HG03045 (cell line): ENCODE data around the gene DYSF.
"Not testable (repeated sequence)": the region's sequence is repeated elsewhere in the genome, so short reads cannot be mapped to it uniquely, and the experiment has no call there.

Experiments used
- ATAC-seq: cut with Tn5 transposase; IDR thresholded peaks from one replicate; pipeline ENCODE4 v1.9.1; 2021; ENCODE audit warnings: mild to moderate bottlenecking, moderate library complexity; ENCODE audit not compliant: unreplicated experiment

The DYSF gene

DNA sequence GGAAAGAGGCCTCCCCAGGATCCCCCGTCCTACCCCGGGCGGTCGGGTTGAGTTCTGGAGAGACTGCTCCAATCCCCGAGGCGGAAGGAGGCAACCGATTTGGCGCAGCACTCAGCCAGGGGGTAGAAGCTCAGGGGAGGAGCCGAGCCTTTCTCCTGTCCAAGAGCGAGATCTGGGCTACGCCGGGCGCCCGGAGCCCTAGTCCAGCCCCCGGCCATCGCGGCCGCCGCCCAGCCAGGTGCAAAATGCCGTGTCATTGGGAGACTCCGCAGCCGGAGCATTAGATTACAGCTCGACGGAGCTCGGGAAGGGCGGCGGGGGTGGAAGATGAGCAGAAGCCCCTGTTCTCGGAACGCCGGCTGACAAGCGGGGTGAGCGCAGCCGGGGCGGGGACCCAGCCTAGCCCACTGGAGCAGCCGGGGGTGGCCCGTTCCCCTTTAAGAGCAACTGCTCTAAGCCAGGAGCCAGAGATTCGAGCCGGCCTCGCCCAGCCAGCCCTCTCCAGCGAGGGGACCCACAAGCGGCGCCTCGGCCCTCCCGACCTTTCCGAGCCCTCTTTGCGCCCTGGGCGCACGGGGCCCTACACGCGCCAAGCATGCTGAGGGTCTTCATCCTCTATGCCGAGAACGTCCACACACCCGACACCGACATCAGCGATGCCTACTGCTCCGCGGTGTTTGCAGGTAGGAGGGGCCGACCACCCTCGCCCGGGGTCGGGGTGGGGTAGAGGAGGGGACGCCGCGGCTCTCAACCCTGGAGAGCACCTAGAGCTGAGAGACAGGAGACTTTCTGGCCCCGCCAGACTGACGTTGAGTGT, at the start of gene DYSF:
TSS of gene DYSF (plus strand) at position 158 of the 817 bp plus-strand sequence.
- no peak for ATAC-seq

DNA sequence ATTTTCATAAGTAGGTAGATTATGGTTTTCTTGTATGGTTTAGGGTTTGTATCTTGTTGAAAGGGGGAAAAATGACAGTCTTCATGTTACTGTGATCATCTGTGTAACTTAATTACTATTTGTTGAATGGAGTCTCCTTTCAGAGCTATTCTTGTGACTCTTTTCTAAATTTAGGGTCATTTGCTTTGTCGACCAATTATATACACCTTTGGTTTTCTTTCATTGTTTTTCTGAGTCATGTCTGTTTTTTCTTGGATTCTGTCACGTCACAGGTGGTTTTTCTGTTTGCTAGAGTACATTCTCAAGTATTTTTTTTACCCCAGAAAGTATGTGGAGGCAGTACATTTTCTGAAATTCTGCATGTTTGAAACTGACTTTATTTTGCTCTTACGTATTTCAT, 43.8 kb upstream of the DYSF start:
- no peak for ATAC-seq

DNA sequence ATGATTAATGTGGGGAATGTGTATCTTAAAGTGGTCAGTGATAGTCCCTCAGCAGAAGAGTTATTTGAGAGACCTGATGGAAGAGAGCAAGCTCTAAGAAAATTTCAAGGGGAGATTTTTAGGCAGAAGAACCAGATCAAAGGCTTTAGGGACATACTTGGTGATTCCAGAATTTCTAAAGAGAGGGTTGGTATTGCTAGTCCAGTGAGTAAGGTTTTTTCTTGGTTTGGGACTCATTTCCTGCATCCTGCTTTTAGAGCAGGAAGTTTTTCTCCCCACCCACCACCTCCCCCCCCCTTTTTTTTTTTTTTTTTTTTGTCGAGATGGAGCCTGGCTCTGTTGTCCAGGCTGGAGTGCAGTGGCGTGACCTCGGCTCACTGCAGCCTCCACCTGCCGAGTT, 42.7 kb upstream of the DYSF start:
- ATAC-seq: no peak

DNA sequence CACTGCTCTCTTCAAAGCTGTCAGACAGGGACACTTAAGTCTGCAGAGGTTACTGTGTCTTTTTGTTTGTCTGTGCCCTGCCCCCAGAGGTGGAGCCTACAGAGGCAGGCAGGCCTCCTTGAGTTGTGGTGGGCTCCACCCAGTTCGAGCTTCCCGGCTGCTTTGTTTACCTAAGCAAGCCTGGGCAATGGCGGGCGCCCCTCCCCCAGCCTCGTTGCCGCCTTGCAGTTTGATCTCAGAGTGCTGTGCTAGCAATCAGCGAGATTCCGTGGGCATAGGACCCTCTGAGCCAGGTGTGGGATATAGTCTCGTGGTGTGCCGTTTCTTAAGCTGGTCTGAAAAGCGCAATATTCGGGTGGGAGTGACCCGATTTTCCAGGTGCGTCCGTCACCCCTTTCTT, 36.5 kb upstream of the DYSF start:
- not testable (repeated sequence) for ATAC-seq

DNA sequence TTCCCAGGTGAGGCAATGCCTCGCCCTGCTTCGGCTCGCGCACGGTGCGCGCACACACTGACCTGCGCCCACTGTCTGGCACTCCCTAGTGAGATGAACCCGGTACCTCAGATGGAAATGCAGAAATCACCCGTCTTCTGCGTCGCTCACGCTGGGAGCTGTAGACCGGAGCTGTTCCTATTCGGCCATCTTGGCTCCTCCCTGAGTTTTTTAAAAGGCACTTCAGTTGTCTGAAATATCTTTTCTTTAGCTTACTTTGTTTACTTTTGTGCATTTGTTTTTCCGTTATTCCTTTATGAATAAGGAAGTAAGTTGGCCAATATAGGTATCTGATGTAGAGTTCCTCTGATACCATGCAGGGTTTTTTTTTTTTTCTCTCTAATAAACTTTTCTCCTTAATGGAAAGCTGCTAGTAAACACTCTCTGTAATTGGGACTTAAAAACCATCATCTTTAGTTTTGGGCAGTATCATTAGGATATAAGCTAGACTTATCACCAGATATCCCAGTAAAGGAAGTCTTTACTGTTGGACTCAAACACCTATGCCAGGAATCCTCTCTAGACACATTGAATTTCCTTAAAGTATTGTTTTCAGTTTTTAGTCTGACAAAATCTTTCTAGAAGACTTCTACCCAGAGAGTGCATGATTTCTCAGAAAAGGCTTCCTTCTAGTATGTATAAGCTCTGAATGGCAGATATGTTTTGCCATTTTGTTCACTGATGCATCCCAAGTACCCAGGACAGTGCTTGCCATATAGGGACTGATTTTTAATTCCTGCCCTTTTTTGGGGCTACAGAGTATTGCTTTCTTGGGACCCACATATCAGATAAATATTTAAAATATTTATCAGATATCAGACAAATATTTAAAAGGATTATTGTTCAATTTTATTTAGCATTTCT, 35.8 kb upstream of the DYSF start:
- no peak for ATAC-seq

DNA sequence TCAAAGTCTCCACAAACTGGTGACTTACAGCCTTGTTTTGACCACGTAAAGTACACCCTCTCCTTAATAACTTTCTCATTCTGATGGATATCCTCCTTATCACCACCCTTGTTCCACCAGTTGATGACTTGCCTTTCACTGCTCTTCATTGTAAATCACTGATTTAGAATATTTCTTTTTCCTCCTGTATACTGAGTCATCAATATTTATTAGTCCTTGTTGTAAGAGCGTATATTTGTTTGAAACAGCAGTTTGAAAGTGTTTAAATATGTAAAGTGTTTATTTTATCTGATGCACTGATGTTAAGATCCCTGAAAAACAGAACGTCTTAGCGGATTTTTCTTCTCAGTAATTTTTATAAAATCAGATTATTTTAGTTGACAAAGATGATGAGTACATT, 34.2 kb upstream of the DYSF start:
- no peak for ATAC-seq

DNA sequence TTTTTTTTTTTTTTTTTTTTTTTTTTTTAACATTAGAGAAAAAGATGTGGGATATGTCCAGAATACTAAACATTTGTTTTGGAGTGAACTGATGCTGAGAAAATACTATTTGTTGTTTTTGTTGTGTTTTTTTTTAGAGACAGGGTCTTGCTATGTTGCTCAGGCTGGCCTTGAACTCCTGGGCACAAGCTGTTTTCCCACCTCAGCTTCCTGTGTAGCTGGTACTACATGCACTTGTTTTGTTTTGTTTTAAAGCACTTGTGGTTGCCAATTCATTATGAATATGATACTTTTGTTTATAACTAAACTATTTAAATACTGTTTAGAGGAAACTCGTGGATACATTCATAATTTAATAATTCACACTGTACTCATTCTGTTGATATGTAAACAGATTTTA, 33.4 kb upstream of the DYSF start:
- no peak for ATAC-seq

DNA sequence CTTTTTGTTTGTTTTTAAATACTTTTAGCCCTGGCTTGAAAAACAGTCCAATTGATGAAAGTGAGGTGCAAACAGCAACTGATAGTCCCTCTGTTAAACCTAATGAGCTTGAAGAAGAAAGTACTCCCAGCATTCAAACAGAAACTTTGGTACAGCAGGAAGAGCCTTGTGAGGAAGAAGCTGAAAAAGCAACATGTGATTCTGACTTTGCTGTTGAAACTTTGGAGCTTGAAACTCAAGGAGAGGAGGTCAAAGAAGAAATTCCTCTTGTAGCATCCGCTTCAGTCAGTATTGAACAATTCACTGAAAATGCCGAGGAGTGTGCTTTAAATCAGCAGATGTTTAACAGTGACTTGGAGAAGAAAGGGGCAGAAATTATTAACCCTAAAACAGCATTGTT, 30.6 kb upstream of the DYSF start:
- no peak for ATAC-seq

DNA sequence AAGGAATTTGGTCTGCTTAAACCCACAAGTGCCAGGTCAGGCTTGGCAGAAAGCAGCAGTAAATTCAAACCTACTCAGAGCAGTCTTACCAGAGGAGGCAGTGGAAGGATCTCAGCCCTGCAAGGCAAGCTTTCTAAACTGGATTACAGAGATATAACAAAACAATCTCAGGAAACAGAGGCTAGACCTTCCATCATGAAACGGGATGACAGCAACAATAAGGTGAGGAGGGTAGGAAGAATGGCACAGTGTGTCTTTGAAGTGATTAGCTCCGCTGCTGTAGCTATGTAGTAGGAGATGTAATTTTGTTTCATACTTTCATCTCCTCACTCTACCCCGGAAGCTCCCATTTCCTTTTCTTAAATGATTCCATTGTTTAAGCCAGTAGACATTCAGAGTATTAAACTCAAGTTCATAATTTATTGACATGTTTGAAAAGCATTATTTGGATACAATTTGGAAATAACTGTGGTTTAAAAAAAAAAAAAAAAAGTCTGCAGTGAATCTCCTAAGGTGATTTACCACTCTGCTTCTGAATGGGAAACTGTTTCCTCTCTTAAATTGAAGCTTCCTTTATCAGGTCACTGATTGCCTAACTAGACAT, 29.4 kb upstream of the DYSF start:
- ATAC-seq: no peak

DNA sequence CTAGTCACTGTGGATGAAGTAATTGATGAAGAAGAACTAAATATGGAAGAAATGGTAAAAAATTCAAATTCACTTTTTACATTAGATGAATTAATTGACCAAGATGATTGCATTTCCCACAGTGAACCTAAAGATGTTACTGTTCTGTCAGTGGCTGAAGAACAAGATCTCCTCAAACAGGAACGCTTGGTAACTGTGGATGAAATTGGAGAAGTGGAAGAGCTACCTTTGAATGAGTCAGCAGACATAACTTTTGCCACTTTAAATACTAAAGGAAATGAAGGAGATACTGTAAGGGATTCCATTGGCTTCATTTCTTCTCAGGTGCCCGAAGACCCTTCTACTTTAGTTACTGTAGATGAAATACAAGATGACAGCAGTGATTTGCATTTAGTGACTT, 26.6 kb upstream of the DYSF start:
- no peak for ATAC-seq

DNA sequence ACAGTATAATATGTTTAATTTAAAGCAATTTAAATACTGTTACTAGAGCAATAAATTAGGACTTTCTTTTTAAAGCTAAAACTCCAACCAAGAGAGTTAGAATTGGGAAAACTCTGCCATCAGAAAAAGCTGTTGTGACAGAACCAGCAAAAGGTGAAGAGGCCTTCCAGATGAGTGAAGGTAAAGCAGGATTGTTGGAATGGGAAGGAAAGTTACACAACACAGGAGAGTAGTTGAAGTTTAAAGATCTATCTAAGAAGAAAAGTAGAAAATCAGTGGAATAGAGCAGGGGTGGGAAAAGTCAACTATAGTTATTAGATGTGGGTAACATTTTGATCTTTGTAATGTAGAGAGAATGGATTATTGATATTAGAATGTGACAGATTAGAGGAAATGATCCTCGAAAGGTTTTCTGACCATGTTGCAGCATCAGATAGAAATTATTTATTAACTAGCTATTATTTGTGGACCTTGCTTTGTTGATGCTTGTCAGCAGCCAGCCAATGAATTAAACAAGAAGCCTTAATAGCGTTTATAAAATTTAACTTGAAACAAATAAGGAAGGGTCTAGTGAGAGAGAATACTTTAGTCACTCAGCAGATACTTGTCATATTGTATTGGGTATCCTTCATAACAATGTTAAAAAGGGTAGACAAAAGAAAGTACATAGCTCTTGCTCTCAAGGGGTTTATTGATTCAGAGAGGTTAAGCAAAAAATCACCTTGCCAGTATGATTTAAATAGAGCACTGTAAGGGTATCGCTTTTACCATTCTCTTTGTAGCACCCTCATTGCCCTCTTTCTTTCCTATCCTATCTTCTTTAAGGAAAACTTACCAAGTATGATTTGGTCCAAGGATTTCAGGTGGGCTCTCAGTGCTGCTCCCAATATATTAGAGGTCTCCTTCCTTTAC, 24.6 kb upstream of the DYSF start:
- ATAC-seq: no peak

DNA sequence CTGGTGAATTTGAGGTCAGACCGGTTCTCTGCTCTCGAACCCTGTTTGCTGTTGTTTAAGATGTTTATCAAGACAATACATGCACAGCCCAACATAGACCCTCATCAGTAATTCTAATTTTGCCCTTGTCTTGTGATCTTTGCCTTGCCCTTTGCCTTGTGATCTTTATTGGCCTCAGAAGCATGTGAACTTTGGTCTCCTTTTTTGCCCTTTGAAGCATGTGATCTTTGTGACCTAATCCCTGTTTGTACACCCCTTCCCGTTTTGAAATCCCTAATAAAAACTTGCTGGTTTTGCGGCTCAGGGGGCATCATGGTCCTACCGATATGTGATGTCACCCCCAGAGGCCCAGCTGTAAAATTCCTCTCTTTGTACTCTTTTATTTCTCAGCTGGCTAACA, 8.2 kb upstream of the DYSF start:
- ATAC-seq: not testable (repeated sequence)

DNA sequence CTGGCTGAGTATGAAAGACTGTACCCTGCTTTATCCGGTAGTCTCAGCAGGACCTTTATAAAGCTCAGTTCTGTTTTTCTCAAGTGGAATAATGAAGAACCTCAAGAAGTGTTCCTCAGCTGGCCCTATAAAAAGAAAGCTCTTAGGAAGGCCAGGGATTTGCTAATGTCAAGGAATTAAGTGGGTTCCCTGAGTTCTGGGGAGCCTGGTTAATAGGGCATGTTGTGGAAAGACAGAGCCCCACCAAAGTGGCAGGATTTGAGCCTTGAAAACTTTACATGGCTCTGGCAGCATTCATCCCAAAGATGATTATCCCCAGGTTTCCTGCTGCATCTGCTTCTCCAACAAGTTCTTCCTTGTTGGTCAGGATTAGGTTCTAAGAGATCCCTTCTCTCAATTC, 6.9 kb upstream of the DYSF start:
- ATAC-seq: no peak

DNA sequence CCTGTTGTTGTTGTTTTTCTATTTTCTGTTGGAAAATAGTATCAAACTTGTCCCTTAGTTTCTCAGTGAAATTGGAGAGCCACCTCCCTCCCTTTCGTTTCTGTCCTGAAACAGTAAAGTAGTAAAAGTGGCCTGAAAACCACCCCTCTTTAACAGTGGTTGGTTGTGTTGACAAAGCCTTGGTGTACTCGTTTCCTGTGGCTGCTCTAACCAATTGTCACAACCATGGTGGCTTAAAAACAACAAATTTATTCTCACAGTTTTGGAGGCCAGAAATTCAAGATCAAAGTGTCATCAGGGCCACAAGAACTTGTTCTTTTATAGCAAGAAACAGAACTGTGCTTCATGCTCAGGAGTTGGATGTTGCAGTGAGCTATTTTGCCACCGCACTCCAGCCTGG, 4.0 kb upstream of the DYSF start:
- no peak for ATAC-seq

DNA sequence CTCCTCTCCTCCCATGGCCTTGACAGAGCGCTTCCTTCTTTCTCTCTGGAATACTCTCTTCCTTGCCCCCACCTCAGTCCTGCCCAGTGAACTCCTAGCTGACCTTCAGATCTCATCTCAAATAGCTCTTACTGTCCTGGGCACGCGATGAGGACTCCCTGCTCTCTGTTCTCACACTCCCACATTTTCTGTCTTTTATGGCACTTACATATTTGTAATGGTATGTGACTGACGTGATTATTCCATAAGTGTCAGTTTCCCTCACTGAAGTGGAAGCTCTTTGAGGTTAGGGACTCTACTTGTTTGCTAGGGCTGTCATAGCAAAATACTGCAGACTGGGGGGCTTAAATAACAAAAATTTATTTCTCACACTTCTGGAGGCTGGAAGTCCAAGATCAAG, 1.7 kb upstream of the DYSF start:
- ATAC-seq: no peak

DNA sequence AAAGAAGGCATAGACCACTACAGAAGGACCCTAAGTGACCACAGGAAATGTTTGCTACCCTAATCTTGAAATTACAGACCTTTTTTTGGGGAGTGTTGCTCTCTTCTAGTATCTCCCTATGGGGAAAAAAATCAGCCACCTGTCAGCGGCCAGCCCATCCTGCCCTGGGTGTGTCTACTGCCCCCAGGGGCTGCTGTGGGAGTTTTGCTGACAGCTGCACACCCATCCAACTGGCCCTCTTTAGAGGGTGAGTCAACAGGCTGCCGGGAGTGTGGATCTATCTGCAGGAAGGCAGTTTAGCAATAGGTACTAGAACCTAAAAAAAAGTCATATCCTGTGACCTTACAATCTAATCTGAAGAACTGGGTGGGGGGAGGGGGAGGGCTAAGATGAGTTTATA, 796 bp upstream of the DYSF start:
- ATAC-seq: no peak

DNA sequence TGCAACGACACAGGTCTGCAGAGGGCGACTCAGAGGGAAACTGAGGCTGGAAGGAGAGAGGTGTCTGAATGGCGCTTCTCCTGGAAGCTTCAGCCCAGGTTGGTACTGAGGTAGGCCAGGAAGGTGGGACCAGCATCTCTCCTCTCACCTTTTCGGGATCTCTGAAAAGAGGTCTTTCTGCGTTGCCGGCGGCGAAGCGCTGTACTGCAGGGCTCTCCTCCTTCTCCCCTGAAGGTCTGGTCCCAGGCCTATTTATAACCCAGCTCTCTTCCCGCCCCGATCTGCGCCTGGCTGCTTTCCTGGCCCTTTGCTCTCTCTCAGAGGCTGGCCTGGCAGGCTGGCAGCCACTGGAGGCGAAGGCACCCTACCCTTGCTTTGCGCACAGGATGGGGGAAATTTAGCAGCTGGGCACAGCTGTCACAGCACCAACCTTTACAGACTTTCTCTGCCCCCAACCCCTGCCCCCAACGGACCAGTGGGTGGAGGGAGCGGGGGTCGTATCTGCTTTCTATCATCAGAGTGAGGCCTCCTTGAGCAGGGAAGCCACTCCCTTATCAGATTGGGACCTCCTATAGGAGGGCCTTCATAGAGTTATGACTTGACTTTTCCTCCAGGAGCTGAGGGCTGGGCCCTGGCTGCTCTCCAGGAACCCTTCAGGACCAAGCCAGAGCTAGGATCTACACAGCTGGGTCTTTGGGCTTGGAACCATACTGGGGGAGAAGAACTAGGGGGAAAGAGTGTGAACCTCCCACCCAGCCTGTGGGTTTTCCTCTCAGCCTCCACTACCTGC, 1.1 kb downstream of the DYSF start:
- ATAC-seq: no peak

DNA sequence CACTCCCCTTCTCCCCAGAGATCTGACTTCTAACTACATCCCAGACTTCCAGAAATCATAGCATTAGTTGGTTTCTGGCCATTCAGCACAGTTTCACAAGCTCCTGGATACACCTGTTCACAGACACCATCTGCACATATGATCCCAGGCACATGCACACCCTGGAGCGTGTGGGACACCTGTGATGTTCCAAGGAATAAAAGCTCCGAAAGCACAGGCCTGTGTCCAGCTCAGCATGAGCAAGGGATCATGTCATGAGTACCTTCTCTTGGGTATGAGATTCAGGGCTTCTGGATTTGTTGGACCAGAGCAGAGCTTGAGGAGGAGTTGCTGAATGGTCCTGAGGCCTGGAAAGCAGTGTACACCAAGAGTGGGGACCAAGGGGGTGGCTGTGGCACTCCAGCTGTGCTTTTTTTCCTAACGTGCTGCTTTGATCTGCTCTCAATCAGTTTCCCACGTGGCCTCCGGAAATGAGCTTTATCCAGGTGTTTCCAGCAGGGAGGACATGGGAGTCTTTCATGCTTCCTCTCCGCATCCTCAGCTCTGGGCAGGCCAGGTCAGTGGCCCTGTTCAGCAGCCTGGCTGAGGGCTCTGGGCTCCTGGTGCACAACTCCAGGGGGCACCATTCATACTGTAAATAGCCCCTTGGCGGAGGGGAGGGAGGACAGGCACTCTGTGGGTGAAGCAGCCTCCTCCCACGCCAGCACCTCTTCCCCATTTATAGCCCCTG, 1.8 kb downstream of the DYSF start:
- no peak for ATAC-seq
